ENCODE results near the gene ZC3H15.
"Not testable (repeated sequence)": the region's sequence is repeated elsewhere in the genome, so short reads cannot be mapped to it uniquely, and the experiment has no call there.

Gene ZC3H15

GRCh38 chr2:186496401-186496800 is 10.3 kb downstream of the ZC3H15 start:
- DNase-seq, result no peak

GRCh38 chr2:186497928-186498327 is 11.9 kb downstream of the ZC3H15 start:
- no peak for DNase-seq

- no peak for DNase-seq
Measured at GRCh38 chr2:186498834-186499233, 12.8 kb downstream of the ZC3H15 start.

- DNase-seq, result peak; percentile 21
Measured at GRCh38 chr2:186503827-186504606, 18.0 kb downstream of the ZC3H15 start.

GRCh38 chr2:186508263-186508662 is 22.2 kb downstream of the ZC3H15 start:
- DNase-seq, result no peak

- DNase-seq, result no peak
Measured at GRCh38 chr2:186515376-186515775, 29.3 kb downstream of the ZC3H15 start.

- DNase-seq, result no peak
Measured at GRCh38 chr2:186516396-186516795, 30.3 kb downstream of the ZC3H15 start.

- no peak for DNase-seq
Measured at GRCh38 chr2:186517090-186517489, 31.0 kb downstream of the ZC3H15 start.

- no peak for DNase-seq
Measured at GRCh38 chr2:186518291-186518690, 32.2 kb downstream of the ZC3H15 start.

GRCh38 chr2:186518945-186519344 is 32.9 kb downstream of the ZC3H15 start:
- DNase-seq, result no peak

- DNase-seq, result not testable (repeated sequence)
Measured at GRCh38 chr2:186521570-186522153, 35.6 kb downstream of the ZC3H15 start.

GRCh38 chr2:186522450-186522849 is 36.4 kb downstream of the ZC3H15 start:
- DNase-seq, result no peak

- DNase-seq, result no peak
Measured at GRCh38 chr2:186523791-186524190, 37.7 kb downstream of the ZC3H15 start.

GRCh38 chr2:186526281-186526680 is 40.2 kb downstream of the ZC3H15 start:
- no peak for DNase-seq

GRCh38 chr2:186530314-186530713 is 44.3 kb downstream of the ZC3H15 start:
- no peak for DNase-seq

GRCh38 chr2:186531257-186531775 is 45.3 kb downstream of the ZC3H15 start:
- no peak for DNase-seq

GRCh38 chr2:186532891-186533290 is 46.8 kb downstream of the ZC3H15 start:
- DNase-seq, result no peak

- DNase-seq, result no peak
Measured at GRCh38 chr2:186533717-186534116, 47.7 kb downstream of the ZC3H15 start.

- no peak for DNase-seq
Measured at GRCh38 chr2:186534406-186534805, 48.3 kb downstream of the ZC3H15 start.

- DNase-seq, result no peak
Measured at GRCh38 chr2:186535861-186536260, 49.8 kb downstream of the ZC3H15 start.

- DNase-seq, result no peak
Measured at GRCh38 chr2:186537019-186537418, 51.0 kb downstream of the ZC3H15 start.

- DNase-seq, result no peak
Measured at GRCh38 chr2:186540941-186541340, 54.9 kb downstream of the ZC3H15 start.

- DNase-seq, result no peak
Measured at GRCh38 chr2:186542002-186542401, 55.9 kb downstream of the ZC3H15 start.

- DNase-seq, result no peak
Measured at GRCh38 chr2:186543561-186544131, 57.6 kb downstream of the ZC3H15 start.
